ENCODE measurements around the gene RIMS3. TPM values are rescaled to one million over a fixed set of nuclear protein-coding genes. Genes with fewer than 3 reads are reported as not detected.

RIMS3 gene
- total RNA-seq, 1 experiment from 2014 or later, result 19.8 TPM

- TF ChIP-seq NR3C1 (CRISPR knock-in tag; conservative IDR thresholded peaks at IDR 0.05; ENCODE audit: low read depth), result no peak
- no peak for TF ChIP-seq ZMAT4 (CRISPR knock-in tag; IDR thresholded peaks at IDR 0.05)
- TF ChIP-seq ARID4B (CRISPR knock-in tag; IDR thresholded peaks at IDR 0.05; ENCODE audit: borderline replicate concordance), result no peak
- TF ChIP-seq MLX (CRISPR knock-in tag; IDR thresholded peaks at IDR 0.05), result no peak
- TF ChIP-seq NR2C2 (CRISPR knock-in tag; IDR thresholded peaks at IDR 0.05), result no peak
- no peak for TF ChIP-seq TEAD1 (CRISPR knock-in tag; IDR thresholded peaks at IDR 0.05)
- TF ChIP-seq CBFB (CRISPR knock-in tag; IDR thresholded peaks at IDR 0.05; ENCODE audit: low read depth), result no peak
These were observed 15.9 kb downstream of the RIMS3 start (continued) for GRCh38 chr1:40649592-40649930.

GRCh38 chr1:40648928-40649591, 16.4 kb downstream of the RIMS3 start:
- Mint-ChIP-seq H3K27me3 (ENCODE audit: low read depth) (no peaks in the 10 kb centered on the region), H3K36me3 (no peaks in the 10 kb centered on the region), H3K4me3 (no peak overlapping the region), H3K4me1 (0 out of 2 replicates have a peak, but pooled peaks cover 5% of the 10 kb centered on the region), H3K9me3 (no peaks in the 10 kb centered on the region), H3K27ac (no peak overlapping the region)
- POLR2A ChIA-PET, result no interaction called here
- ATAC-seq, result no peak
- TF ChIP-seq RORB (CRISPR knock-in tag; IDR thresholded peaks at IDR 0.05) (no peak), HMGA2 (CRISPR knock-in tag; IDR thresholded peaks at IDR 0.05) (no peak), CREB1 (CRISPR knock-in tag; IDR thresholded peaks at IDR 0.05) (no peak), RELA (CRISPR knock-in tag; IDR thresholded peaks at IDR 0.05; ENCODE audit: borderline replicate concordance) (no peak), ZBTB21 (CRISPR knock-in tag; IDR thresholded peaks at IDR 0.05; ENCODE audit: borderline replicate concordance) (no peak), ESRRA (CRISPR knock-in tag; IDR thresholded peaks at IDR 0.05; ENCODE audit: borderline replicate concordance) (no peak)
- TF ChIP-seq, protein P1, sequence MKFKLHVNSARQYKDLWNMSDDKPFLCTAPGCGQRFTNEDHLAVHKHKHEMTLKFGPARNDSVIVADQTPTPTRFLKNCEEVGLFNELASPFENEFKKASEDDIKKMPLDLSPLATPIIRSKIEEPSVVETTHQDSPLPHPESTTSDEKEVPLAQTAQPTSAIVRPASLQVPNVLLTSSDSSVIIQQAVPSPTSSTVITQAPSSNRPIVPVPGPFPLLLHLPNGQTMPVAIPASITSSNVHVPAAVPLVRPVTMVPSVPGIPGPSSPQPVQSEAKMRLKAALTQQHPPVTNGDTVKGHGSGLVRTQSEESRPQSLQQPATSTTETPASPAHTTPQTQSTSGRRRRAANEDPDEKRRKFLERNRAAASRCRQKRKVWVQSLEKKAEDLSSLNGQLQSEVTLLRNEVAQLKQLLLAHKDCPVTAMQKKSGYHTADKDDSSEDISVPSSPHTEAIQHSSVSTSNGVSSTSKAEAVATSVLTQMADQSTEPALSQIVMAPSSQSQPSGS (CRISPR knock-in tag; IDR thresholded peaks at IDR 0.05; ENCODE audit: borderline replicate concordance, low read depth), result no peak
- TF ChIP-seq, protein P2, sequence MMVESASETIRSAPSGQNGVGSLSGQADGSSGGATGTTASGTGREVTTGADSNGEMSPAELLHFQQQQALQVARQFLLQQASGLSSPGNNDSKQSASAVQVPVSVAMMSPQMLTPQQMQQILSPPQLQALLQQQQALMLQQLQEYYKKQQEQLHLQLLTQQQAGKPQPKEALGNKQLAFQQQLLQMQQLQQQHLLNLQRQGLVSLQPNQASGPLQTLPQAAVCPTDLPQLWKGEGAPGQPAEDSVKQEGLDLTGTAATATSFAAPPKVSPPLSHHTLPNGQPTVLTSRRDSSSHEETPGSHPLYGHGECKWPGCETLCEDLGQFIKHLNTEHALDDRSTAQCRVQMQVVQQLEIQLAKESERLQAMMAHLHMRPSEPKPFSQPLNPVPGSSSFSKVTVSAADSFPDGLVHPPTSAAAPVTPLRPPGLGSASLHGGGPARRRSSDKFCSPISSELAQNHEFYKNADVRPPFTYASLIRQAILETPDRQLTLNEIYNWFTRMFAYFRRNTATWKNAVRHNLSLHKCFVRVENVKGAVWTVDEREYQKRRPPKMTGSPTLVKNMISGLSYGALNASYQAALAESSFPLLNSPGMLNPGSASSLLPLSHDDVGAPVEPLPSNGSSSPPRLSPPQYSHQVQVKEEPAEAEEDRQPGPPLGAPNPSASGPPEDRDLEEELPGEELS (CRISPR knock-in tag; IDR thresholded peaks at IDR 0.05), result no peak
- TF ChIP-seq, protein P3, sequence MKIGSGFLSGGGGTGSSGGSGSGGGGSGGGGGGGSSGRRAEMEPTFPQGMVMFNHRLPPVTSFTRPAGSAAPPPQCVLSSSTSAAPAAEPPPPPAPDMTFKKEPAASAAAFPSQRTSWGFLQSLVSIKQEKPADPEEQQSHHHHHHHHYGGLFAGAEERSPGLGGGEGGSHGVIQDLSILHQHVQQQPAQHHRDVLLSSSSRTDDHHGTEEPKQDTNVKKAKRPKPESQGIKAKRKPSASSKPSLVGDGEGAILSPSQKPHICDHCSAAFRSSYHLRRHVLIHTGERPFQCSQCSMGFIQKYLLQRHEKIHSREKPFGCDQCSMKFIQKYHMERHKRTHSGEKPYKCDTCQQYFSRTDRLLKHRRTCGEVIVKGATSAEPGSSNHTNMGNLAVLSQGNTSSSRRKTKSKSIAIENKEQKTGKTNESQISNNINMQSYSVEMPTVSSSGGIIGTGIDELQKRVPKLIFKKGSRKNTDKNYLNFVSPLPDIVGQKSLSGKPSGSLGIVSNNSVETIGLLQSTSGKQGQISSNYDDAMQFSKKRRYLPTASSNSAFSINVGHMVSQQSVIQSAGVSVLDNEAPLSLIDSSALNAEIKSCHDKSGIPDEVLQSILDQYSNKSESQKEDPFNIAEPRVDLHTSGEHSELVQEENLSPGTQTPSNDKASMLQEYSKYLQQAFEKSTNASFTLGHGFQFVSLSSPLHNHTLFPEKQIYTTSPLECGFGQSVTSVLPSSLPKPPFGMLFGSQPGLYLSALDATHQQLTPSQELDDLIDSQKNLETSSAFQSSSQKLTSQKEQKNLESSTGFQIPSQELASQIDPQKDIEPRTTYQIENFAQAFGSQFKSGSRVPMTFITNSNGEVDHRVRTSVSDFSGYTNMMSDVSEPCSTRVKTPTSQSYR (CRISPR knock-in tag; IDR thresholded peaks at IDR 0.05), result no peak
- CTCF ChIA-PET, result interaction anchor here (0.6 to 3.8 kb wide), 7 partner anchors 10 to 81 kb away, joined by 3 to 20 read pairs (median 5); partner anchors contain the start of gene RIMS3
- DNase-seq (ENCODE audit: low spot score), result no peak

All from WTC11 (cell line).